Measurements from ENCODE around the gene TMEM79. TPM values are rescaled to one million over a fixed set of nuclear protein-coding genes. Genes with fewer than 3 reads are reported as not detected.

Gene TMEM79
- total and polyA plus RNA-seq, 8 donors: 0.51 to 3.7 (median 1.3) TPM

DNA sequence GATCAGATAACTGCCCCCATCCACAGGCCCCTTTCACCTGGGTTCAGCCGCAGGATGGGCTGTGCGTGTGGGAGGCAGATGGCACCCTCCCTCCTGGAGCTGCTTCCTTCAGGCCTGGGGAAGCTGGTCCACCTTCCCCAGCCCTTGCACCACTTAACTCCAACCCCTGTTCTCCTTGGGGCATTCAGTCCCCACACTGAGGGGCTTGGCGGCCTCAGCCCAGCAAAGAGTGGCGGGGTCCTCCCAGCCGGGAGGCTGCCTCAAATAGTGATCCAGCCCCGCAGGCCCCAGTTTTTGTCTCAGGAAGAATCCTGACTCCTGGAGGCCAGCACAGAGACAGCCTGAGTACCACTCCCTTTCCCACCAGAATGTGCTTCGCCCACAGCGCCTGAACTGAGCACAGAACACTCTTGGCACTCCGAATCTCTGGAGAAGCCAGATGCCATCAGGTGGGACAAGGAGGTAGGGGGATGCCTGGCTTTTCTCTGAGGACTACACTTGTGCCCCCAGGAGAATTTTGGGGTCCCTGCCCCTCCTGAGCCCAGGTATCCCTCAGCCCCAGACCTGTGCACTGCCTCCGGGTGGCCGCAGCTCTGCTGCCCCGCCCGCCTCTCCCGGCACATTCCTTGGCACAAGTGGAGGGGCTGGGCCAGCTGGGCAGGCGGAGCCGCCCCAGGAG lies 37.2 kb upstream of the TMEM79 start:
- DNase-seq (peak in 1 of 6 donors; percentile 28), ATAC-seq (peak in 3 of 4 donors; percentile 22 to 37 (median 24)), FAIRE-seq (no peak)
- H3K4me3 ChIP-seq: no peak overlapping the region
- peaks cover 3 to 6% (median 6%) of the 10 kb centered on the region in 3 donors for H3K4me1 ChIP-seq
- TF ChIP-seq, protein P1, sequence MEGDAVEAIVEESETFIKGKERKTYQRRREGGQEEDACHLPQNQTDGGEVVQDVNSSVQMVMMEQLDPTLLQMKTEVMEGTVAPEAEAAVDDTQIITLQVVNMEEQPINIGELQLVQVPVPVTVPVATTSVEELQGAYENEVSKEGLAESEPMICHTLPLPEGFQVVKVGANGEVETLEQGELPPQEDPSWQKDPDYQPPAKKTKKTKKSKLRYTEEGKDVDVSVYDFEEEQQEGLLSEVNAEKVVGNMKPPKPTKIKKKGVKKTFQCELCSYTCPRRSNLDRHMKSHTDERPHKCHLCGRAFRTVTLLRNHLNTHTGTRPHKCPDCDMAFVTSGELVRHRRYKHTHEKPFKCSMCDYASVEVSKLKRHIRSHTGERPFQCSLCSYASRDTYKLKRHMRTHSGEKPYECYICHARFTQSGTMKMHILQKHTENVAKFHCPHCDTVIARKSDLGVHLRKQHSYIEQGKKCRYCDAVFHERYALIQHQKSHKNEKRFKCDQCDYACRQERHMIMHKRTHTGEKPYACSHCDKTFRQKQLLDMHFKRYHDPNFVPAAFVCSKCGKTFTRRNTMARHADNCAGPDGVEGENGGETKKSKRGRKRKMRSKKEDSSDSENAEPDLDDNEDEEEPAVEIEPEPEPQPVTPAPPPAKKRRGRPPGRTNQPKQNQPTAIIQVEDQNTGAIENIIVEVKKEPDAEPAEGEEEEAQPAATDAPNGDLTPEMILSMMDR (IDR thresholded peaks at IDR 0.05): no peak
- intact Hi-C loops (cut with DNase I): no loop called here
- H3K27me3 ChIP-seq: no peaks in the 10 kb centered on the region
- no peak overlapping the region for H3K27ac ChIP-seq
- H3K9me3 ChIP-seq: no peaks in the 10 kb centered on the region
- 42 to 47% methylated on average over 16 of the region's 16 CpGs for WGBS, 2 donors
- peaks cover 0 to 20% (median 0%) of the 10 kb centered on the region in 3 donors for H3K36me3 ChIP-seq

DNA sequence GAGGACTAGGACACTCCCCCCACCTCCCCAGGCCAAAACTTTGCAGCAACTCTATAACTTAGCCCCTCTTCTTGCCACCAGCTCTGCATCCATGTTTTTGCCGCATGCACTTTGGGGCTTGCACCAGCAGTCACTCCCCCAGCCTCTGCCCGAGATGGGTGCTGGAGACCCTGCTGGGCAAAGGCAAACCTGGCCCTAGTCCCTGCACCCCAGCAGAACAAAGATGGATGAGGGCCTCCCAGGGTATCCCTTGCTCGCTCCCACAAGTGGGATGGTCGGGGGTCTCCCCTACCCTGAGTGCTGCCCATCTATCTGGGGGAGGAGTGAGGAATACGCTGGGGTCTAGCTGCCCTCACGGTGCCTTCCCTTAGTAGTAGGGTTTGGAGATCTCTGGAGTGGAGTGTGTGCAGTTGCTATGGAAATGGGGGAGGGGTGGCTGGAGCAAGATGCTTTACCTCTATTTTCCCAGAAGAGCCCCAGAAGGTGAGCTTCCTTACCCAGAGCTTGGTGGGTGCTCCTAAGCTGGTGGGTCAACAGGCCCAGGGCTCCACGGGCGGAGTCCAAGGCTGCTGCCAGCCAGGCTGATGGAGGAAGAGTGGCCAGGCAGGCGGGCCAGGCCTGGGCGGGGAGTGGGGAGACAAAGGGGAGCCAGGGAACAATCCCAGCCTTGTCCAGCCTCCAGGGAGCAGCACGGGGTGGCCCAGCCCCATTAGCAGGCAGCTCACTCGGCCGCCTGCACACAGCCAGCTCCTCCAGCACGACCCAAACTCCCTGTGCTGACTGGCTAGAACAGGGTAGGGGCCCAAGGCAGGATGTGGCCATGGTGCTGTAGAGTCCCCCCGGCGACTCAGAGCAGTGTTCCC lies 36.4 kb upstream of the TMEM79 start, which contains the start of gene PAQR6:
Gene PAQR6 (minus strand): TSS at position 597 of the 863 bp plus-strand sequence. CDS start 1,325 bp downstream, outside the sequence.
- DNase-seq (peak in 2 of 6 donors; percentile 26 to 35), FAIRE-seq (no peak), ATAC-seq (peak; percentile 12 to 56 (median 37))
- WGBS, 2 donors: 26 to 30% methylated on average over 12 to 16 of the region's 16 CpGs
- intact Hi-C loops (cut with DNase I): no loop called here
- TF ChIP-seq, protein P1 (IDR thresholded peaks at IDR 0.05): no peak
- H3K4me3 ChIP-seq: no peak within 1 kb of the TSS
- H3K27me3 ChIP-seq: no peaks in the 10 kb centered on the region
- no peak within 1 kb of the TSS for H3K27ac ChIP-seq
- H3K9me3 ChIP-seq: no peaks in the 10 kb centered on the region
- H3K36me3 ChIP-seq: peaks cover 2 to 28% (median 6%) of the 10 kb centered on the region in 3 donors
- peaks cover 3 to 6% (median 6%) of the 10 kb centered on the region in 3 donors for H3K4me1 ChIP-seq

DNA sequence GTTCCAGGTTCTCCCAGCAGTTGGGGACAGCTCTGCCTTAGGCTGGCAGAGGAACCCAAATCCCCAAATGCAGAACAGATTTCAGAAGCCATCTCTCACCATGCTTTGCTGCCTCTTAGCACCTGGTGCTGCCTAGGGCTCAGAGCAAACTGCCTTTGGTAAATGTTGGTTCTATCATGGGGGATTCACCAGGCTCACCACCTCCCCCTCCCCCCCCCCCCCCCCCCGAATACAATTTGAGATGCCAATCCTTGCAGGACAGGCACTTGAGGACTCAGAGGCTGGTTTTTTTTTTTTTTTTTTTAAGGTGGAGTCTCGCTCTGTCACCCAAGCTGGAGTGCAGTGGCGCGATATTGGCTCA lies 35.8 kb upstream of the TMEM79 start:
- ATAC-seq (no peak), DNase-seq (no peak), FAIRE-seq (no peak)
- Histone ChIP-seq H3K36me3 (peaks cover 2 to 34% (median 9%) of the 10 kb centered on the region in 3 donors), H3K27ac (no peak overlapping the region), H3K4me3 (no peak overlapping the region), H3K27me3 (no peaks in the 10 kb centered on the region), H3K9me3 (no peaks in the 10 kb centered on the region), H3K4me1 (peaks cover 3 to 6% (median 6%) of the 10 kb centered on the region in 3 donors)
- 68% methylated on average over 4 of the region's 4 CpGs; no CpG with 5 or more reads in 1 of the 2 donors for WGBS, 2 donors
- TF ChIP-seq, protein P1 (IDR thresholded peaks at IDR 0.05): no peak
- intact Hi-C loops (cut with DNase I): no loop called here

DNA sequence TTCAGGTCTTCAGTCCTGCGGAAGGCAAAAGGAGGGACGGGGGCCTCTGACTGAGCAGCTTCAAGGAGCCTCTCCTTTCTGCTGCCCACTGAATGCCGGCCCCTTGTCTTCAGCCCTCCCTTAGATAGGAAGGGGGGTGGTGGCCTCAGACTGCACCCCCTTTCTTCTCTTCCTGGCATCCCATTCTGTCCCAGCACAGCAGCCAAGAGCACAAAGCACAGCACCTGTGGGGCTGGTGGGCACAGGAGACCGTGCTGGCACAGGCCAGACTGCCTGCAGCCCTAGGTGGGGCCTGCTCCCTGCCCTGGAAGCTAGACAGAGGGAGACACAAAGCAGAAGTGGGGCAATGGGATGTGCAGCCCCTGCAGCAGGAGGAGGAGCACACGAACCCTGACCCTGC lies 34.5 kb upstream of the TMEM79 start:
- ATAC-seq (no peak), DNase-seq (no peak), FAIRE-seq (no peak)
- Histone ChIP-seq H3K9me3 (no peaks in the 10 kb centered on the region), H3K27me3 (no peaks in the 10 kb centered on the region), H3K36me3 (peaks cover 2 to 38% (median 13%) of the 10 kb centered on the region in 3 donors), H3K4me1 (peaks cover 3 to 6% (median 6%) of the 10 kb centered on the region in 3 donors), H3K27ac (no peak overlapping the region), H3K4me3 (no peak overlapping the region)
- intact Hi-C loops (cut with DNase I): no loop called here
- WGBS, 2 donors: 91 to 99% methylated on average over 5 of the region's 5 CpGs
- TF ChIP-seq, protein P1 (IDR thresholded peaks at IDR 0.05): no peak

All from pancreas (tissue), 10 donors.